ENCODE measurements around the gene KCTD11.
"Not testable (repeated sequence)": the region's sequence is repeated elsewhere in the genome, so short reads cannot be mapped to it uniquely, and the experiment has no call there.

Gene KCTD11

DNA sequence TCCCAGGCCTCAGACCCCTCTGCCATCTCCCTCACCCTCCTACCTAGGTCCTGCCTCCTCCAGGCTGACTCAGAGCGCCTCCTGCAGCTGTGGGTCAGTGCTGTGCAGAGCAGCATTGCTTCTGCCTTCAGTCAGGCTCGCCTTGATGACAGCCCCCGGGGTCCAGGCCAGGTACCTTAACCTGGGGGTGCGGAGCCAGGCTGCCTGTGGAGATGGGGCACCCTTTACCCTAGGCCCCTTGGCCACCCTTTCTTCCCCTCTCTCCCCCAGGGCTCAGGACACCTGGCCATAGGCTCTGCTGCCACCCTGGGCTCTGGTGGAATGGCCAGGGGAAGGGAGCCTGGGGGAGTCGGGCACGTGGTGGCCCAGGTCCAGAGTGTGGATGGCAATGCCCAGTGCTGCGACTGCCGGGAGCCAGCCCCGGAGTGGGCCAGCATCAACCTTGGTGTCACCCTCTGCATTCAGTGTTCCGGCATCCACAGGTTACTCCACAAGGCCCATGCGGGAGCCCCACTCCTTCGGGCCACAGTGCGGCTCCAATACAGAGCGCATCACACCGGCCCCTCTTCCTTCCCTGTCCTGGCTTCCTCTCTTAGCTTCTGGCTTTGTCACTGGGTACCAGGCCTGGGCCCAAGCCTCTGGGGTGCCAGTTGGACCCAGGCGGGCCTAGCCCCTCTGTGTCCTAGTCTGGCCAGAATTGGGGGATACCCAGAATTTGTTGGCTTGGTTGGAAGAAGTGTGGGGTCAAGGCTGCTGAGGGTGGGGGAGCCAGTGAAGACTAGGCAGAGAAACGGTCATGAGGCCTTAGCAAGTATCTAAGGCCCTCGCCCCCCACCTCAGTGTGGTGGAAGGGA is 5.0 kb upstream of the KCTD11 start:
- no peak for DNase-seq (ENCODE audit: low spot score)

DNA sequence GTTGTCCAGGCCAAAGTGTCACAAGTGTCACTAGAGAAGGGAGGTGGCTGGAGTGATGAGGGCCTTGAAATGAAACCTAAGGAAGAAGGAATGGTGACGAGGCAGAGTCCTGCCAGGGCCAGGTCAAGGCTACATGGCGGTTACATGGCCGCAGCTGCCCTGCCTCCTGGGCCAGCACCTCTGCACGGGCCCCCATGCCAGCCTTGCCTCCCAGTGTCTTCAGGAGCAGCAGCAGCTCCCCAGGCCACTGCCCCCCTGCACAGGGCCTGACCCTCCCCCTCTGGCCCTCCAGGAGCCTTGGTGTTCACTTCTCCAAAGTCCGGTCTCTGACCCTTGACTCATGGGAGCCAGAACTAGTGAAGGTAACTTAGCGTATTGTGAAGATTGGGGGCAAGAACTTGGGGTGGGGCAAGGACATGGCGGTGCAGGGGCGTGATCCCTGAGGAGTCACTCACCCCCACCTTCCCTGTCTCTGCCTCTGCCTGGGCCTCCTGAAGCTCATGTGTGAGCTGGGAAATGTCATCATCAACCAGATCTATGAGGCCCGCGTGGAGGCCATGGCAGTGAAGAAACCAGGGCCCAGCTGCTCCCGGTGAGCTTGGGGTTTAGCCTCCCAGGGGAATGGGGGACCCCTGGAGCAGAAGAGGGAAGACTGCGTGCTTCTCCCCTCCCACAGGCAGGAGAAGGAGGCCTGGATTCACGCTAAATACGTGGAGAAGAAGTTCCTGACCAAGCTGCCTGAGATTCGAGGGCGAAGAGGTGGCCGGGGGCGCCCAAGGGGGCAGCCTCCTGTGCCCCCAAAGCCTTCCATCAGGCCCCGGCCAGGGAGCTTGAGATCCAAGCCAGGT is 4.1 kb upstream of the KCTD11 start:
- no peak for DNase-seq (ENCODE audit: low spot score)

DNA sequence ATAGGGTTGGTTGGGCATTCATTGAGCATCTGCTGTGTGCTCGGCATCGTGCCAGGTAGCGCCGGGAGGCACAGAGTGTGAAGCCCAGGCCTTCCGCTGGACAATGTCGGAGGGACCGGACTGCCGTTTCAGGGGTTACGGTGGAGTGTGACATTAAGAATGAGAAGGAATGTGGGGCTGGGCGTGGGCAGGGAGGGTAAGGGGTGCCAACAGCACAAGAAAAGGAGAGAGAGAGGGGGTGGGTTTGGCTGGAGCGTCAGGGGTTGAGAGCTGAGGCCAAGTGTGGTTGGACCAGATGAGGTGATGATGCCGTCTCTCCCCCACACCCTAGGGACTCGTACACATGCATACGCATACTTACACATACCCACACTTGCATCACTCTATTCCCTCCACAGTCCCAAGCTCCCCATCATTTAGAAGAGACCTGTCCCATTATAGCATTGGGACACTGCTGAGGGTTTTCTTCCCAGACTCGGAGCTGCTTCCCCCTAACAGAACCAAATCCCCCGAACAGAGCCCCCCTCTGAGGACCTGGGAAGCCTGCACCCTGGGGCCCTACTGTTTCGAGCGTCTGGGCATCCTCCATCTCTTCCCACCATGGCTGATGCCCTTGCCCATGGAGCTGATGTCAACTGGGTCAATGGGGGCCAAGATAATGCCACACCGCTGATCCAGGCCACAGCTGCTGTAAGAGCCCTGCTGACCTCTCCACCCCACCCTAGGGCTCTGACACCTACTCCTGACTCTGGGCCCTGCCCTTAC is 3.3 kb upstream of the KCTD11 start:
- no peak for DNase-seq (ENCODE audit: low spot score)

DNA sequence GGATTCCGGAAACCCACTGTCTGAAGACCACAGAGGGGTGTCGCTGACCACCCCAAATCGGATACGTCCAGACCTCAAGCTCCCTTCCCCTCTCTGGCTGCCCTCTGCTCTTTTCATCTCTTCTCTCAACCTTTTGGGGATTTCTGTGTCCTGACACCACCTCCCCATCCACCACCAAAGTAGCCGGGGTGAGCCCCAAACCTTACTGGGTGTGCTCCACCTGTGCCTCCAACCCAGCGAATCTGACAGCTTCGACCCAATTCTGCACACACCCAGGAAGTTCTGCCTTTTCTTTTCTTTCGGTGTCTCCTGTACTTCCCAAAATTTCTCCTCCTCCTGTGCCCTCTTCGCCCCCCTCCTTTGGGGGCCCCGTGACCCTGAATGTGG is 534 bp downstream of the KCTD11 start:
- no peak for DNase-seq (ENCODE audit: low spot score)

DNA sequence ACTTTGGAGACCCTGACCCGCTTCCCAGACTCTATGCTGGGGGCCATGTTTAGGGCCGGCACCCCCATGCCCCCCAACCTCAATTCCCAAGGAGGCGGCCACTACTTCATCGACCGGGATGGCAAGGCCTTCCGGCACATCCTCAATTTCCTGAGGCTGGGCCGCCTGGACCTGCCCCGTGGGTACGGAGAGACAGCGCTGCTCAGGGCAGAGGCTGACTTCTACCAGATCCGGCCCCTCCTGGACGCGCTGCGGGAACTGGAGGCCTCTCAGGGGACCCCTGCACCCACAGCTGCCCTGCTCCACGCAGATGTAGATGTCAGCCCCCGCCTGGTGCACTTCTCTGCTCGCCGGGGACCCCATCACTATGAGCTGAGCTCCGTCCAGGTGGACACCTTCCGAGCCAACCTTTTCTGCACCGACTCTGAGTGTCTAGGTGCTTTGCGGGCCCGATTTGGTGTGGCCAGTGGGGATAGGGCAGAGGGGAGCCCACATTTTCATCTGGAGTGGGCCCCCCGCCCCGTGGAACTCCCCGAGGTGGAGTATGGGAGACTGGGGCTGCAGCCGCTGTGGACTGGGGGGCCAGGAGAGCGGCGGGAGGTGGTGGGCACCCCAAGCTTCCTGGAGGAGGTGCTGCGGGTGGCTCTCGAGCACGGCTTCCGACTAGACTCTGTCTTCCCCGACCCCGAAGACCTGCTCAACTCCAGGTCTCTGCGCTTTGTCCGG is 1.1 kb downstream of the KCTD11 start:
- no peak for DNase-seq (ENCODE audit: low spot score)

DNA sequence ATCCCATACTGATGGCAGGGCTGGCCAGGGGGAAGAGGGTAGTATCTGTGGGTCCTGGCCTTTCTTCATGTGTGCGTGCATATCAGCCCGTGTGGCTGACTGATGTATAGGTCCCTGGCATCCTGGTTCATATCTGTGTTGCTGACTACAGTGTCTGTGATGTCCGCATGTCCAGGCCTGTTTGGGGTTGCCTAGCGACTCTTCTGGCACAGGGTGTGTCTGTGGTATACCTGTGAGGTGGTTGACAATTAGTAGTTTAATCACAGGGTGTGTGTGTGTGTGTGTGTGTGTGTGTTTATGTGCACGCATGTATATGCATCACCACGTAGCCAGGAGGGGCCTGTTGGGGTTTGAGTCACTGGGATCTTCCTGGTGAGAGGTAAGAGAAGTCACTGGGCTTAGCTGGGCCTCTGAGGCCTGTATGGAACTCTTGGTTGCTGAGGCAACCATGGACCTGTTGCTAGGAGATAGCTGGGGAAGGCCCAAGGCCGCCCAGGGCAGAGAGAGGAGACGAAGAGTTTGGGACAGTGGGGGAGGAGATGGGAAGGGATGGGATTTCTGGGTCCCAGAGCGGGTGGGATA is 2.4 kb downstream of the KCTD11 start:
- peak; percentile 16 for DNase-seq (ENCODE audit: low spot score)

DNA sequence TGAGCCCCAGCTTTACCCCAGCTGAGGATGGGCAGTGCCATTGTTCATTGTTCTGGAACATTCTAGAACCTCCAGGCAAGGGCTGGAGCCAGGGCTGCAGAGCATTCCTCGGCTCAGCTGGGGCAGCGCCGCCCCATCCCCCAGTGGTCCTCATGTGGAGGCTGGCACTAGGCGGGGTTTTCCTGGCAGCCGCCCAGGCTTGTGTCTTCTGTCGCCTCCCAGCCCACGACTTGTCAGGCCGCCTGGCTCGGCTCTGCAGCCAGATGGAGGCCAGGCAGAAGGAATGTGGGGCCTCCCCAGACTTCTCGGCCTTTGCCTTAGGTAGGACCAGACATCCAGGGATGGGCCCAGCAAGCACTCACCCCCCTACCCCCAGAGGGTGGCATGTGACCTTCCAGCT is 3.1 kb downstream of the KCTD11 start, which contains the start of gene TMEM95:
TMEM95 (plus strand) TSS at position 104 of the 400 bp plus-strand sequence; CDS start at position 153, 49 bp downstream.
- peak; percentile 78 for DNase-seq (ENCODE audit: low spot score)

DNA sequence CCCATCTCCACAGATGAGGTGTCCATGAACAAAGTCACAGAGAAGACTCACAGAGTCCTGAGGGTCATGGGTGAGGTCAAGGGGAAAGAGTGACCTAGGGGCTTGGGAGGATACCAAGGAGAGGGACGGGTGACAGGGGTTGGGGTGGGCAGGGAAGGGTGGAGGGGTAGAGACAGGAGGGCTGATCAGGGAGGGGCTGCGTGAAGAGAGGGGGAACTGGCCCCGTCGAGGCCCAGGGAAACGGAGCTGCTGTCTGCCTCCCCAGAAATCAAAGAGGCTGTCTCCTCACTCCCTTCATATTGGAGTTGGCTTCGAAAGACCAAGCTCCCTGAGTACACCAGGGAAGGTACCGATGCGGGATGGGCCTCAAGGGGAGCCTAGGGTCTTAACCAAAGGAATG is 3.6 kb downstream of the KCTD11 start:
- DNase-seq (ENCODE audit: low spot score): no peak

DNA sequence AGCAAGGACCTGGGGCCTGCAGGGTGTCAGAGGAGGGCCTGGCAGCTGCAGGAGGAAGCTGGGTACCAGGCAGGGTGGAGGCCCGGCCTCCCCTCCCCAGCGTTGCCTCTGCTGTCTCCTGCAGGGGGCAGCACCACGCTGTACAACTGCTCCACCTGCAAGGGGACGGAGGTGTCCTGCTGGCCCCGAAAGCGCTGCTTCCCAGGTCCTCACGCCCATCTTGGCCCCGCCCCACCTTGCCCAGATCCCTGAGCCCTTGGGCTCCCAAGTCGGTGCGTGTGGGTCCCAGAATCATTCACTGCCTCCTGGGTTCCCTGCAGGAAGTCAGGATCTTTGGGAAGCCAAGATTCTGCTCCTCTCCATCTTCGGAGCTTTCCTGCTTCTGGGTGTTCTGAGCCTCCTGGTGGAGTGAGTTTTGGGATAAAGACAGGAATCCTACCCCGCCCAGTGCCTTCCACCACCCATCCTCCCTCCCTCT is 4.1 kb downstream of the KCTD11 start:
- DNase-seq (ENCODE audit: low spot score): peak; percentile 64

DNA sequence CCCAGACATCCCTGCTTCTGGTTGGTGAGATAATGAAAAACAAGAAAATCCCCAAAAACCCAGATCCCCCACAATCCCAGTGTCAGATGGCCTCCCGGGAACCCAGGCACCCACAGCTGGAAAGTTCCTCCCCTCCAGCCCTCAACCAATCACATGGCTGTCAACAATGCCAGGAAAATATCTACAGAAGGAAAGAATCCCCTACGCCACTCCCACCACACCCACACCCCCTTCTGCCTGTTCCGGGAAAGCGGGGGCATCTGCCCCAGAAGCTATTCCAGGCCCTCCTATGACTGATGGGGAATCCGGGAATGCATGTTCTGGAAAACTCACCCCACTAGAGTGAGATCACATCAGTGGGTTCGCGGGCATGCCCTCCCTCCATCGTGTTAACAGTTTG is 4.8 kb downstream of the KCTD11 start:
- DNase-seq (ENCODE audit: low spot score): peak; percentile 53

DNA sequence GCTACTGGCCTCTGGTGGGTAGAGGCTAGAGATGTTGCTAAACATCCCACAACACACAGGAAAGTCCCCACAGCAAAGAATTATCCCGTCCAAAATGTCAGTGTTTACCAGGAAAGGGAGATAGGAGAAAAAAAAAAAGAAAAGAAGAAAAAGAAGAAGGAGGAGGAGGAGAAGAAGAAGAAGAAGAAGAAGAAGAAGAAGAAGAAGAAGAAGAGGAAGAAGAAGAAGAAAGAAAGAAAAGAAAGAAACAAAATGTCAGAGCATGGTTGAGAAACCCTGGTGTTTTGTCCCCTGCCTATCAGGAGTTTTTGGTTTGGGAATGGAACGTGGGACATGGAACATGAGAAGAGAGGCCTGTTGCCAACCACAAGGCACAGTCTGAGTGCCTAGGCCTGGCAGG is 5.4 kb downstream of the KCTD11 start:
- DNase-seq (ENCODE audit: low spot score): no peak

DNA sequence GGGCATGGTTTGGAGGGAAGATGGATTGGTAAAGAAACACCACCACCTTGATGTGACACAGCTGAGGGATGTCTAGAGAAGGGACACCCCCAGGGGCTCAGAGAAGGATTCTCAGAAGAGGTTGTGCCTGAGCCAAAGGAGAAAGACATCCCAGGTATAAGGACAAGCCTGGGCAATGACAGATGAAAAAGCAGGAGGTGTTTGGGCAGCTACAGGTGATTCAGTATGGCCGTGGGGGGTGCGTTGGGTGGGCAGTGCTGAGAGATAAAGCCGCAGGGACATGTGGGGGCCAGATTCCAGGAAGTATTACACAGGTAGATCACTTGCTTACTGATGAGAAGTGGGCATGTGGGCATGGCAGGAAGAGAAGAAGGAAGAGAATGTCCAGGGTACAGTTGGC is 9.9 kb downstream of the KCTD11 start:
- DNase-seq (ENCODE audit: low spot score): no peak

DNA sequence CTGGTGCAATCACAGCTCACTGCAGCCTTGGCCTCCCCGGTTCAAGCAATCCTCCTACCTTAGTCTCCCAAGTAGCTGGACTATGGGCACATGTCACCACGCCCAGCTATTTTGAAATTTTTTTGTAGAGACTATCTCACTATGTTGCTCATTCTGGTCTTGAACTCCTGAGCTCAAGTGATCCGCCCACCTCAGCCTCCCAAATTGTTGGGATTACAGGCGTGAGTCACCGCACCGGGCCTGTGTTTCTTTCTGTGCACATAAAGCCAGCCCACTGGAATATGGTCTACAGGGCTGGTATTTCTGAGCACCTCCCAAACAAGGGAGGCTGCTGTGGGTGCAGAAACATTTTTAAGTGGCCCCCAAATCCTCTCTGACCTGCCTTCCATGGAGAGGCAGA is 11.3 kb downstream of the KCTD11 start:
- no peak for DNase-seq (ENCODE audit: low spot score)

DNA sequence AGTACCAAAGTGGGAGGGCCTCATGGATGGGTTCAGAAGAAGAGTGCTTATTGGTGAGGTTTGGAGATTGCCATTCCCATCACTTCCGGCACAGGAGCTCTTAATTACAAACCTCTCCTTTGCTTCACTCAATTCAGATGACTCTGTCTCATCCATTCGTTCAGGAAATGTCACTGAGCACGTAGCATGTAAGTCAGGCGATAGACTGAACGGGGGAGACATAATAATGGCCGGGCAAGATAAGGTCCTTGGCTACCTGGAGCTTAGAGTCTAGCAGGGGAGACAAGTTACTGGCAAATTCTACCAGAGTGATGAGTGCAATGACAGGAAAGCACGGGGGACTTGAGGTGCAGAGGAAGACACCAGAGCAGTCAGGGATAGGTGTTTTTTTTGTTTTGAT is 14.0 kb downstream of the KCTD11 start:
- not testable (repeated sequence) for DNase-seq (ENCODE audit: low spot score)

DNA sequence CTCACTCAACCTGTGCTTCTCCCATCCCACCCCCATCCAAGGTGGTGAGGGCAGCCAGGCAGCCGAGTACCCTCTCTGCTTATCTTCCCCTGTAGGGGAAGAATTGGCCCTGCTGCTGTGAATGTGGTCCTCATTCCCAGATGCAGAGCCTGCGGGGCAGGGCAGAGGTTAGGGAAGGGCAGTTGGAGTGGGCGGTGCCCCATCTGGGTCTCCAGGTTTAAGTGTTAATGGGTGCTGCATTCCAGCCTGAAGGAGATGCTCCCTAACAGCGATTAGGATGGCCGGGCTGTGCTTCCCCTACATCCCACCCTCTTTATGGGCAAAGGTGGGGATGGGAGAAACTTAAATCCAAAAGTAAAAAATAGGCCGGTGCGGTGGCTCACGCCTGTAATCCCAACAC is 15.1 kb downstream of the KCTD11 start:
- DNase-seq (ENCODE audit: low spot score): no peak

DNA sequence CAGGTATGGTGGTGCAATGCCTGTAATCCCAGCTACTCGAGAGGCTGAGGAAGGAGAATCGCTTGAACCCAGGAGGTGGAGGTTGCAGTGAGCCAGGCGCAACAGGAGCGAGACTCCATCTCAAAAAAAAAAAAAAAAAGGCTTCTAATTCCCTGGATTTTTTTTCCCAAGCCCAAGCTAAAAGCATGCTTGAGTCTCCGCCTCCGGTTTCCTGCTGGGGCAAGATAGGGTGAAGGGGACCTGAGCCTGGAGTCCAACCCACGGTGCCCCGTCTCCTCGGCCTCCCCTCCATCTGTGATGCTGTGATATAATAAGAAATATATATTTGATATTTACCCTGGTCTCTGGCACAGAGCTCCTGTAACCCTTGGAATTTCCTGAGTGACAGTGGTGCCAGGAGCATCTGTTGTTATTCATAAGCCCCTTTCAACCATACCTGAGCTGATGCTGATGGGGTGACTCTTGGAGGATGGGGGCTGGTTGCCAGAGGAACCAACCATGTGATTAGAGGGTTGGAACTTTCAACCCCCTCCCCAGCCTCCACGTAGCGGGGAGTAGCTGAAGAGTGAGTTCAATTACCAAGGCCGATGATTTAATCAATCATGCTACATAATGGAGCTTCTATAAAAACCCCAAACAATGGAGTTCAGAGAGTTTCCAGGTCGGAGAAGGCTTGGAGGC is 16.1 kb downstream of the KCTD11 start:
- no peak for DNase-seq (ENCODE audit: low spot score)

DNA sequence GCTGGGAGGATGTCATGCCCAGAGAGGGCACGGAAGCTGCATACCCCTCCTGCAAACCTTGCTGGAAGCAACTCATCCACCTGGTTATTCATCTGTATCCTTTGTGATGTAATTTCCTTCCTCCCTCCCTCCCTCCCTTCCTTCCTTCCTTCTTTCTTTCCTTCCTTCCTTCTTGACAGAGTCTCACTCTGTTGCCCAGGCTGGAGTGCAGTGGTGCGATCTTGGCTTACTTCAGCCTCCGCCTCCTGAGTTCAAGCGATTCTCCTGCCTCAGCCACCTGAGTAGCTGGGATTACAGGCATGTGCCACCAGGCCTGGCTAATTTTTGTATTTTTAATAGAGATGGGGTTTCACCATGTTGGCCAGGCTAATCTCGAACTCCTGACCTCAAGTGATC is 16.6 kb downstream of the KCTD11 start:
- not testable (repeated sequence) for DNase-seq (ENCODE audit: low spot score)

DNA sequence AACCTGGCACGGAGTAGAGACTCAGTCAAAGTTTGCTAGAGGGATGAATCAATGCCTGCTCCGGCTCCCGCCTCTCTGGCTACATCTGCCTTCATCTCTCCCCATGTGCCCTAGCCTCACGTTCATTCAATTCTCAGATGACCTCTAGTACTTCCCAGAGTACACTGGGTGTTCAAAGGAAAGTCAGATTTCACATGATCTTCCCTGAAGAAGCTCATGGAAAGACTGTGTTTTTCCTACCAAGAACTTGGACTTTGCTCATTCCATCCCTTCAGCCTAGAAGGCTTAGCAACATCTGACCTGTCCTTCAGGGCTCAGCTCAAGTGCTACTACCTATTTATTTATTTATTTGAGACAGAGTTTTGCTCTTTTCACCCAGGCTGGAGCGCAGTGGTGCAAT is 17.9 kb downstream of the KCTD11 start:
- DNase-seq (ENCODE audit: low spot score): no peak

DNA sequence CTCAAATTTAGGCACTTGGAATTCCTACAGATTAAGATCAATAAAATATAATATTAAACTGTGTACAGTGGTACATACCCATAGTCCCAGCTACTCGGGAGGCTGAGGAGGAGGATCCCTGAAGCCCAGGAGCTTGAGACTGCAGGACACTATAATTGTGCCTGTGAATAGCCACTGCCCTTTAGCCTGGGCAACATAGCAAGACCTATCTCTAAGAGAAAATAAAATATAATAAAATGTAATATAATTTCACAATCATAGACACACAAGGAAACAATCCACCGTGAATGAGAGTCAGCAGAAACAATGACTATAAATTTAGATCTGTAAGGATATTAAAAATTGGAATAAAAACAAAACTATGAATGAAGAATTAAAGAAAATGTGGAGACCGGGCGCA is 18.9 kb downstream of the KCTD11 start:
- no peak for DNase-seq (ENCODE audit: low spot score)

DNA sequence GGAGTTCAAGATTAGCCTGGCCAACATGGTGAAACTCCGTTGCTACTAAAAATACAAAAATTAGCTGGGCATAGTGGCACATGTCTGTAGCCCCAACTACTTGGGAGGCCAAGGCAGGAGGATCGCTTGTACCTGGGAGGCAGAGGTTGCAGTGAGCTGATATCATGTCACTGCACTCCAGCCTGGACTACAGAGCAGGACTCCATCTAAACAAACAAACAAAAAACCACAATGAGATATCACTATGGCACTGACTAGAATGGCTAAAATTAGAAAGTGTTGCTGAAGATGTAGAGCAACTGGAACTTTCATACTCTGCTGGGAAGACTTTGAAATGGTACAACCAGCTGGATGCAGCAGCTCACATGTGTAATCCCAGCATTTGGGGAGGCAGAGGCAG is 22.4 kb downstream of the KCTD11 start:
- no peak for DNase-seq (ENCODE audit: low spot score)

DNA sequence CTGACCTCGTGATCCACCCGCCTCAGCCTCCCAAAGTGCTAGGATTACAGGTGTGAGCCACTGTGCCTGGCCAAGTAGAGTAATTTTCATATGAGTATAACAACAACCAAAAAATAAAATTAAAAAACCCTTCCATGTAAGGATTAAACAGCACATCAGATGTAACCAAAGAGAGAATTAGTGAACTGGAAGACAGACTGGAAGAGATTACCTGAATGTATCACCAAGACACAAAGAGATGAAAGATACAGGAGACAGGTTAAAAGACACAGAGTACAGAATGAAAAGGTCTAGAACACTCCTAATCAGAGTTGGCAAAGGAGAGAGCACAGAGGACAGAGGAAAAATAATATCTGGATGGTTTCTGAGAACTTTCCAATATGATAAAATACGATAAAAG is 27.2 kb downstream of the KCTD11 start:
- DNase-seq (ENCODE audit: low spot score): no peak
